GM18858 (cell line): Measurements from ENCODE around the gene KRTAP12-2.
"Not testable (repeated sequence)": the region's sequence is repeated elsewhere in the genome, so short reads cannot be mapped to it uniquely, and the experiment has no call there.

Experiments used
- ATAC-seq: cut with Tn5 transposase; IDR thresholded peaks from one replicate; pipeline ENCODE4 v1.9.1; 2021; ENCODE audit not compliant: unreplicated experiment

The KRTAP12-2 gene

DNA sequence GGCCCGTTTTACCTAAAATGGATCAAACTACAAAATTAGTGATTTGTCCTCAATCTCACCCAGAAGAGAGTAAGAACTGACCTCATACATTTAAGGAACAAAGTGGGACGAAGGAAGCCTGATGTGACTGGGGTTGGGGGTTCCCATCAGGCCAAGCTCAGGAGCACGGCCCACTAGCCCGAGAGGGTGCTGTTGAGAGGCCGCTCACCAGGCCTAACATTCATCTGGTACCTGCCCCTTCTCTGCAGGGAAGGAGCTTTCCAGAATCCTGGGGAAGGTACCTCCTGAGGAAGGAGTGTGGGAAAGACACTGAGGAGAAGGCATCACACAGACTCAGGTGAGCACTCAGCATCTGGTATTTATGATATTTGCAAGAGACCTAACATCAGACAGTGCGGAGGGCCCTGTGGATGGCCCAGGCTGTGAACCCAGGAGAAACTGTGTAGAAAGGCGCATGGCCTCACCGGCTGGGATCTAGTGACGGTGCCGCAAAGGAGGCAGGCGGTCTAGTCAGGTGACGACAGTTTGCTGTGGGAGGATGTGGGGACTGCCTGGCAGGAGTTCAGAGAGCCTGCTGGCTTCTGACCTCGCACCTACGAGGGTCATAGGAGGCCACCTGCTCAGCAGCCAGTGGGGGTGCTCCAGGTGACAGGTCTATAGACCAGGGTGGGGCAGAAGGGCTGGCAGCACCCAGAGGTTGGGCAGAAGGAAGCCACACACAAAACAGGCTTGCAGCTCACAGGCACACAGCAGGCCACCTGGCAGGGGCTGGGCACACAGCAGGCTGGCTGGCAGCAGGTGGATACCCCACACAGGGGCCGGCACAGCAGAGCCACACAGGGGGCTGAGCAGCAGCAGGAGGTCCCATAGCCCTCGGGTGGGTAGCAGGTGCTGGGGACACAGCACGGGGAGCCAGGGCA lies 12.8 kb downstream of the KRTAP12-2 start:
- no peak for ATAC-seq

DNA sequence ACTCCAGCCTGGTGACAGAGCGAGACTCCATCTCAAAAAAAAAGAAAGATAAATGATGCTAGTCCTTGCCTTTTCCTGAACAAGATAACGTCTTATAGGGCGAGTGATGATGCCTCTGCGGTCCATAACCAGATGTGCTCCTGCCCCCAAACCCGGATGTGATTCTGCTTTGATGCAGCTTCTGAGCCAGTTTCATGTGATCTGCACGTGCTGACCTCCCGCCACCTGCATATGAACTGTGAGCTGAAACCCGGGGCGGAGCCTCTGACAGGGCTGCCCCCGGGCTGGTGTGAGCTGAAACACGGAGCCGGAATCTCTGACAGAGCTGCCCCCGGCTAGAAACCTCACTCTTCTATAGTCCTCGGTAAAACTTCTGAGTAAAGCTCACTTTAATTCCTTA lies 13.6 kb downstream of the KRTAP12-2 start:
- ATAC-seq: no peak

DNA sequence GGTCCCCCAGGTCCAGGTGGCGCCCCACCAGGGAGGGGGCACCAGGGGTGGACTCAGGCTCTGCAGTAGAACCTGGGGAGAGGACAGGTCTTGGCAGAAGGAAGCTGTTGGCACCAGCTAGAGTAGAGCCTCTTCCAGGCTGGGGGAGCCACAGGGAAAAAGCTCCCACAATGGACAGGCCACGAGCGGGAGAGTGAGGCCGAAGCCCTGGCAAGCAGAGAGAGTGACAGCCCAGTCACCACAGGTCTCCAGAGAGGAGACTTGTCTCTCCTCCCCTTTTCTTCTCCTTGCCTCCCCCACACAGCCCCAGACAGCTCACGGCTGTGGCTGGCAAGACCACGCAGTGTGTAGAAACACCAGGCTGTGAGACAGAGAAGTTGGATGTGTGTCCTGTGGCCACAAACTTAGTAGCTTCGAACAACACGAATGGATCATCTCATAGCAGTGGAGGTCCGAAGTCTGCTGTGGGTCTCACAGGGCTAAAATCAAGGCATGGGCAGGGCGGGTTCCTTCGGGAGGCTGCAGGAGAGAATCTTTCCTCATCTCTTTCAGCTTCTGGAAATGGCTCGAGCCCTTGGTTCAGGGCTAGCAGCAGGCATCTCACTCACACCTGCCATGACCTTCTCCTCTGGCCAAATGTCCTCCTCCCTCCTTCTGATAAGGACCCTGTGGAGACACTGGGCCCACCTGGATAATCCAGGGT lies 15.6 kb downstream of the KRTAP12-2 start:
- no peak for ATAC-seq

DNA sequence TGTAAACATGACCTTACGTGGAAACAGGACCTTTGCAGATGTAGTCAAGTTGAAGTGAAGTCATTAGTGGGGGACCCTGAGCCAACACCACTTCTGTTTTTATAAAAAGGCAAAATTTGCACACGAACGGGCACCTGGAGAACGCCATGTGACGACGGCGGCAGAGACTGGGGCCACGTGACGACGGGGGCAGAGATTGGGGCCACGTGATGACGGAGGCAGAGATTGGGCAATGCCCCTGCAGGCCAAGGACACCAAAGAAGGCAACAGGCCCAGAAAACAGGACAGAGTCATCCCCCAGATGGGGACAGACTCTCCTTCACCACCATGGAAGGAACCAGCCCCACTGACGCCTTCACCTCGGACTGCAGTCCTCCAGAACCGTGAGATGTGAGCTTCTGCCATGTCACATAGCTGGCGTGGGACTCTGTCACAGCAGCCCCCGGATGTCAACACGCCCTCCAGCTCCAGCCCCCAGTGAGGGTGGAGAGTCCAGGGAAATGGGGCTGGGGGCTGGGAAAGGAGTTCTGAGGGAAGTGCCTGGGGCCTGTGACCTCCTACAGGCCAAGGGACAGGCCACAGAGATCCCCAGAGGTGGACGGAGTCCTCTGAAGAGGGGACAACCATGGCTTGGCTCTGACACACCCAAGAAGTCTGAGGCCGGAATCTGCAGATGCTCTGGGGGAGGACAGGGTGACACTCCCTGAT lies 16.3 kb downstream of the KRTAP12-2 start:
- no peak for ATAC-seq

DNA sequence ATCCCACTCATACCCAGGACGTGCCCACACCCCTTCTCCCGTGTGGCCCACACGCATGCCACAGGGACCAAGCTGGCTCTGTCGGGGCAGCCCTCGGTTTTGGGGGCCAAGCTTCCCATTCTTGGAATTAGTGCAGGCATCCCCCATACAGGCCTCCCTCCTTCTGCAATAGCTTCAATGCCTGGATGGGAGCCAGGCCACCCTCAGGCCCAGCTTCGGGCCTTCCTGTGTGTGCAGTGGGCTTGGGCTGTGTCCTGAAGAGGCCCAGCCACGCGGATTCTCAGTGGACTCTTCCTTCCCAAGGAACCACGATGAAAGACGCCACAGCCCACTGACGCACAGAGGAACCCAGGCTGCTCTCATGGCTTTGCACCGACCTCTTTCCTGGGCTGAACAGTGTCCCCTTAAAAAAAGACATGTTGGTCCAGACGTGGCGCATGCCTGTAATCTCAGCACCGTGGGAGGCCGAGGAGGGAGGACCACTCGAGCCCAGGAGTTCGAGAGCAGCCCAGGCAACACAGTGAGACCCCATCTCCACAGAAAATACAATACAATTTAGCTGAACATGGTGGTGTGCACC lies 17.1 kb downstream of the KRTAP12-2 start:
- ATAC-seq: no peak

DNA sequence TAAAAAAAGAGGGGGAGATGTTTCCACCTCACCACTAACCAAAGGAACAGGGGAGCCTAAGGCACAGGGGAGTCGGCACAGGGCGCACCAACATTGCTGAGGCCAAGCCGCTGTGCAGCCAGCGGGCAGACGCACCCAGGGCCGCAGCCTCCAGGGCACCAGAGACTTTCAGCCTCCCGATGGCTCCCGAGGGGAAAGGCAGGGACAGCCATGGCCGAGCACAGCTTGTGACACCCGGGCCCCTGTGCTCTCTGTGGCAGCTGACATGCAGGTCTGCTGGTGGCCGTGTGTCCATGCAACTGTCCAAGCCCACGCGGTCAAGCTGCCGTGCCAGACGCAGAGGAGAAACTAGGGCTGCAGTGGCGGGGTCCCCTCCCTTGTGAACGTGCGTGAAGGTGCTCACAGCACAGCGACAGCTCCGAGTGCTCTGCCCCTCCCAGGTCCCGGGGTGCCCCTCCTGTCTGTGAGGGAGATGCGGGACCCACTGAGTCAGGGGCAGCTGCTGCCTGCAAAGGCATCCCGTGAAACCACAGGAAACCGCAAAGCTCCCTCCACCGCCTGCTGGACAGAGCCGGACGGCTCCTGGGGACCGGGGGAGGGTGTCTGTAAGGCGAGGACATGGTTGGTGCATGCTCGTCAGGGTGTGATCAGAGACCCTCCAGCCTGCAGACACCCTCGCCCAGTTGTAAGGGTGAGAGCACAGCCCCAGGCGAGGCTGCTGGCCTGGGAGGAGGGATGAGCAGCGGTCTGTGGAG lies 18.0 kb downstream of the KRTAP12-2 start:
- ATAC-seq: no peak

DNA sequence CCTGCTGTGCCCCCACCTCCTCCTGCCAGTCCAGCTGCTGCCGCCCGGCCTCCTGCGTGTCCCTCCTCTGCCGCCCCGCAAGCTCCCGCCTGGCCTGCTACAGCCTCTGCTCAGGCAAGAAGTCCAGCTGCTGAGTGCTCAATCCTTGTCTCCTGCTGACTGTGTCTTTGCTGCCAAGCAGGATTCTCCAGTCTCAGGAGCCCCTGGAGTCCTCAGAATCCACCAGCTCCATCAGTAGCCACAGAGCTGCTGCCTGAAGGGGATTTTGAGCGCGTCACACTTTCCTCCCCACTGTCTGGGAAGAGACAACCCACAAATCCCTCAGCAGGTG lies 19.5 kb downstream of the KRTAP12-2 start:
- ATAC-seq: no peak

DNA sequence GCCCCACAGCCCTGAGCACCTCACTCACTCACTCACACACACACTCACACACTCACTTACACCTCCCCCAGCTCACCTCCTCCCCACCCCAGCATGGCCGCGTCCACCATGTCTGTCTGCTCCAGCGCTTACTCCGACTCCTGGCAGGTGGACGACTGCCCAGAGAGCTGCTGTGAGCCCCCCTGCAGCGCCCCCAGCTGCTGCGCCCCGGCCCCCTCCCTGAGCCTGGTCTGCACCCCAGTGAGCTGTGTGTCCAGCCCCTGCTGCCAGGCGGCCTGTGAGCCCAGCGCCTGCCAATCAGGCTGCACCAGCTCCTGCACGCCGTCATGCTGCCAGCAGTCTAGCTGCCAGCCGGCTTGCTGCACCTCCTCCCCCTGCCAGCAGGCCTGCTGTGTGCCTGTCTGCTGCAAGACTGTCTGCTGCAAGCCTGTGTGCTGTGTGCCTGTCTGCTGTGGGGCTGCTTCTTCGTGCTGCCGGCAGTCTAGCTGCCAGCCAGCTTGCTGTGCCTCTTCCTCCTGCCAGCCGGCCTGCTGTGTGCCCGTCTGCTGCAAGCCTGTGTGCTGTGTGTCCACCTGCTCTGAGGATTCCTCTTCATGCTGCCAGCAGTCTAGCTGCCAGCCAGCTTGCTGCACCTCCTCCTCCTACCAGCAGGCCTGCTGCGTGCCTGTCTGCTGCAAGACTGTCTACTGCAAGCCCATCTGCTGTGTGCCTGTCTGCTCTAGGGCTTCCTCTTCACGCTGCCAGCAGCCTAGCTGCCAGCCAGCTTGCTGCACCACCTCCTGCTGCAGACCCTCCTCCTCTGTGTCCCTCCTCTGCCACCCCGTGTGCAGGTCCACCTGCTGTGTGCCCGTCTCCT lies 20.1 kb downstream of the KRTAP12-2 start, which contains the start of gene KRTAP10-11:
Gene KRTAP10-11, plus strand, starts transcription at position 49 of the 856 bp plus-strand sequence. Its CDS starts 45 bp downstream, at position 94.
- not testable (repeated sequence) for ATAC-seq

DNA sequence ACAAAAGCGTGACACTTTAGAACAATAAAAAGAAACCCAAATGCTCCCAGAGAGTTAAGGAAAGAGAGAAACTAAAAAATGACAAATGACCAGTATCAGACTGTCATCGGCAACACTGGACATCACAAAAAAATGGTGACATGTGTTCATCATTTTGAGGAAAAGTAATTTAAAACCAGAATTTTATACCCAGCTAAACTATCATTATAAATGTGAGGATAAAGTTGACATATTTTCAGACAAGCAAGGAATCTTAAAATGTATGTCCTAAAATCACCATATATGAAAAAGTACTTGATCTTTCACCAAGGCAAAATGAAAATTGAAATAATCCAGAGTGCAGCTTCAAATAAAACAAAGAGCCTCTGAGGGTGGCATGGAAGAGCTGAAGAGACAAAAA lies 21.8 kb downstream of the KRTAP12-2 start:
- no peak for ATAC-seq

DNA sequence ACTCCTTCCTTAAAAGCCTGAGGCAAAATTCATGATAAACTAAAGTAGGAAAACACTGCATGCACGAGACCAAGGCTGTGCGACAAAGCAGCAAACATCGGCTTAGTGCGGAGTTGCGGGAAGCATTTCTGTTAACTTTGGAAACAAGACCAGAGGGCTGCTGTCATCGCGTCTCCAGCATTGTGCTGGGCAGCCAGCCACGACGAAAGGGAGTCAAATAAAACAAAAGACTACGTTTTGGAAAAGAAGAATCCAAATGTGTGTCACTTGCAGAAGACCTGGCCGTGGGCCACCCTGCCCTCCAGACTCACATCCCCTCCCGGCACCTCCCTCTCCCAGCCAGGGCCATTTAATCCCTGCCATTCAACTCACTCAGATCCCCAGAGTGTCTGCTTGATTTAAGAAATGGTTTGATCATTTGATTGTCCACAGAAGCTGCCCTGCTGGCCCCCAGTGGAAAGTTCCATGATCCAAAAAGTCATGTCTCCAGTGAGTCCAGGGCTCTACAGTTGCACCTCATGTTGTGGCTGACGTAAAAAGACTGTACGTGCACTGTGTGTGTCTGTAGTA lies 22.9 kb downstream of the KRTAP12-2 start:
- ATAC-seq: no peak

DNA sequence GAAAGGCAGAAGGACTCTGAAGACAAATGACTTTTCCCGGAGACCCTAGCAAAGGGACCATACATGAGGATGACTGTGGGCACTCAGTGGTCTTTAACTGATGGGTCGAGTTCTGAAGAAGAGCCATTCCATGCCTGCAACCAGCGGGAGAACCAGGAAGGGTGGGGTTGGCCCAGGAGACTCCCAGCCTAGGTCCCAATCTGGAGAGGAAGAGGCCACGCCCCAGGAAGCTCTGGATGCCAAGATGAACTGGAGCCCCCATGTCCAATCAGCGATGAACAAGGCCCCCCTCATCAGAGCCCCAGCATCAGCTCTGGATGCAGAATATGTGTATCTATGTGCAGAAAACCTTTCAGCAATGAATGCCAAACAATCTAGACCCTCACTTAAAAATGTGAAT lies 26.0 kb downstream of the KRTAP12-2 start:
- ATAC-seq: no peak

DNA sequence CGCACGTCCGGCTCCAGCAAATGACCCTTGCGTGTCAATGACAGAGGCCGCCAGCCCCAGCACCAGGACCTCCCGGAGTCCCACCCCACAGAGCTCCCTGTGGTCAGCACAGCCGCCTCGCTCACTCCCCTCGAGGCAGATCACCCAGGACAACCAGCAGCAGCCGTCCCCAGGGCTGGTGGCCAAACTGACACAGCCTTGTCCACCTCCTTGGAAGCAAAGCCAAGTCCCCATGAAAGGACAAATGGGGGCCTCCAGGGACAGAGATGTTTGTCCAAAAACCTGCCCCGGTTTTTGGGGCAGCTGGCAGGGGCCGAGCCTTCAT lies 27.4 kb downstream of the KRTAP12-2 start:
- ATAC-seq: no peak

DNA sequence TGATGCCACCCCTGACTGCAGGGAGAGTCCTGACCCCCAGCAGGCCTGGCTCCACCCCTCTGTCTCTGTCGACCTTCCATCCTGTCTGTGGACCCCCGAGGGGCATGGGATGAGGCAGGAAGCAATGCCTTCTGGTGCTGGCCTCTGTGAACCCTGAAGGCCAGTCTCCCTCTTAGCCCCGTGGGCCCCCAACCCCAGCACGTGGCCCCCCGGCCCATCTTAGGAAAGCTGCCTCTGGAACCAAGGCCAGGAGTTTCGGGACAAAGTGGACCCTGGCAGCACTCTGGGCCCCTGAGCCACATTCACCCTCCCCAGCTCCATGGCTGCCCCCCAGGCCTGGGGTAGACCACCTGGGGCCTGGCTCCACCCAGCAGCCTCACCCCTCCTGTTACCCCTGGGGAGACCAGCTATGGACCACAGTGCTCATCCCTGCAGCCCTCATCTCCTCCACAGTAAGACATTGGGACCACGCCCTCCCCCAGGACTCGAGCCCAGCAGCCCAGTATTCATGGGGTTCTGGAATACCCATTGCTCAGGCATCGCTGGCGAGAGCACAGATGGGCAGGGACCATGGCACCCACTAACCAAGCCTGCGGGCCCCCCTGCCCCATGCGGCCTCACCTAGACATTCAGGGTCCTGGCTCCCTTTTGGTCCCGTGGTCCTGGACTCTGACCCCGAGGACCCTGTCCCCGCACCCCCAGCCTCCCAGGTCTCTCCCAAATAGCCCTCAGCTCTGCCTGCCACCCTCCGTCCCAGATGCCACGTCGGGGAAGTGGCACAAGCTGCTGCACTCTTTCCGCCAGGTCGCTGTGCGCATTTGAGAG lies 28.0 kb downstream of the KRTAP12-2 start:
- ATAC-seq: not testable (repeated sequence)

DNA sequence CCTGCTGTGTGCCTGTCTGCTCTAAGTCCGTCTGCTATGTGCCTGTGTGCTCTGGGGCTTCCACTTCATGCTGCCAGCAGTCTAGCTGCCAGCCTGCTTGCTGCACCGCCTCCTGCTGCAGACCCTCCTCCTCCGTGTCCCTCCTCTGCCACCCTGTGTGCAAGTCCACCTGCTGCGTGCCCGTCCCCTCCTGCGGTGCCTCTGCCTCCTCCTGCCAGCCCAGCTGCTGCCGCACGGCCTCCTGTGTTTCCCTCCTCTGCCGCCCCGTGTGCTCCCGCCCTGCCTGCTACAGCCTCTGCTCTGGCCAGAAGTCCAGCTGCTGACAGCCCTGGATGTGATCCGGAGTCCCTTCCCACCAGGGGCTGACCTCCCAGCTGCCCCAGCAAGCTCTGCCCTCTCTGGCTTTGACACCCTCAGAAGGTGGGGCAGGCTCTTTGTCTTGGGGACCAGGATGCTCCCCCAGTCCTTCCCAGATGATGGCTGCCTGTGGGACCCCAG lies 28.8 kb downstream of the KRTAP12-2 start:
- not testable (repeated sequence) for ATAC-seq

DNA sequence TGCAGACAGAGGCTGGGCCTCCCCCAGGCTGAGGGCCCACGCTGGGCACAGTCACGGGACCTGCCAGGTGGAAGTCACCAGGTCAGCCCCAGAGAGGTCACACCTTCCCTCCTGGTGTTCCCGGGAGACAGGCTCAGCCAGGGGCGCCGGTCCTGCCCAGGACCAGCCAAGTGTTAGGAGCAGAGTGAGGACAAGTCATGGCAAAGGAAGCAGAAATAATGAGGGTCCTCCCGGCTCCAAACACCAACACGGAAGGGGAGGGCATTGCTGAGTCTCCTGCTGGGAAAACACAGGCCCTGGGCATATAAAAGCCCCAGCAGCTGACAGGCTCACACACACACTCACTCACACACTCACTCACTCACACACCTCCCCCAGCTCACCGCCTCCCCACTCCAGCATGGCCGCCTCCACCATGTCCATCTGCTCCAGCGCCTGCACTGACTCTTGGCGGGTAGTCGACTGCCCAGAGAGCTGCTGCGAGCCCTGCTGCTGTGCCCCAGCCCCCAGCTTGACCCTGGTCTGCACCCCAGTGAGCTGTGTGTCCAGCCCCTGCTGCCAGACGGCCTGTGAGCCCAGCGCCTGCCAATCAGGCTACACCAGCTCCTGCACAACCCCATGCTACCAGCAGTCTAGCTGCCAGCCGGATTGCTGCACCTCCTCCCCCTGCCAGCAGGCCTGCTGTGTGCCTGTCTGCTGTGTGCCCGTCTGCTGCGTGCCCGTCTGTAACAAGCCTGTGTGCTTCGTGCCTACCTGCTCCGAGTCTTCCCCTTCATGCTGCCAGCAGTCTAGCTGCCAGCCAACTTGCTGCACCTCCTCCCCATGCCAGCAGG lies 29.5 kb downstream of the KRTAP12-2 start, which contains the start of gene KRTAP10-10:
Gene KRTAP10-10, plus strand, starts transcription at position 339 of the 833 bp plus-strand sequence. Its CDS starts 62 bp downstream, at position 401.
- no peak for ATAC-seq

DNA sequence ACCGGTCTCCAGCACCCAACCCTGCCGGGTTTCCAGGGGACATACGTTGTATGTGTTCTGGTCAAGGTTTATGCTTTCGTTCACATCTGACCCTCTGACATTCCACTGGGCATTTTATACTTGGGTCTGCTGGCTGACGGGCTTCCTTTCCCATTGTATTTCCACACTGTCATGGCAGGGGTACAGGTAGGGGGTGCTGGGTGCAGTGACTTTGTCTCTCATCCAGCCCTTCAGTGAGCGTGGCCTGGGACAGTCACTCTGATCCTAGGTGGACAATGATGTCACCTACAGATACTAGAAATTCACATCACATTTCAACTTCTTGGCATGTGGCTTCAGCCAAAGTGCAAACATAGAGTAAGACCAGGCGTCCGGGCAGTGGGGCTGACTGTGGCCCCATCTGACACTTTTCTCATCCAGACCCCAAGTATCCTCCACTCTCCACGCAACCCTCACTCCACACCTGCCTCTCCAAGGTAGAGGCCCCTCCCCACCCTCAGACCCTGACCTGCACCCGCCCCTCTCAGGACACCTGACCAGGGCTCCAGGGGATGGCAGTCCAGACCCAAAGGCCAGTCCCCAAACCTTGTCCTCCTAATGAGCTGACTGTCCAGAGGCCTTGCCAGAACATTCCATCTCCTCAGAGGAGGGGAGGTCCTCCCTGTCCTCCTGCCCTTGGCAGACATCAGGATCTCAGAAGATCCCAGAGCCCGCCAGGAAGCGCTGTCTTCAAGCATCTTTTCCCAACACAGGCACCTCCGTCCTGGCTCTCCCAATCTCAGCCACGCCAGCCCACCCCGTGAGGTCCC lies 30.3 kb downstream of the KRTAP12-2 start:
- ATAC-seq: no peak
